ENCODE results near the gene INTU.

- TF ChIP-seq TAF1 (IDR thresholded peaks at IDR 0.05; ENCODE audit: borderline replicate concordance, insufficient read depth, low read length): no peak
- no peak for TF ChIP-seq REST (IDR thresholded peaks at IDR 0.05; ENCODE audit: insufficient read depth in 1 of 2, low read depth in 2 of 2, low read length in 2 of 2)
- TF ChIP-seq SIN3A (IDR thresholded peaks at IDR 0.05; ENCODE audit: borderline replicate concordance, insufficient read depth, low read length): no peak
- TF ChIP-seq POLR2AphosphoS5 (IDR thresholded peaks at IDR 0.05; ENCODE audit: low read depth, low read length): no peak
Observed at GRCh38 chr4:127586922-127587571, 45.7 kb upstream of the INTU start.

Measured in PFSK-1 (cell line).